Putamen (tissue), 1 donor: Measurements from ENCODE around the gene TTLL3.

Source experiments
- DNase-seq: peaks from one replicate; pipeline ENCODE4 v3.0.0-alpha.2; 2016; ENCODE audit warnings: low spot score

The TTLL3 gene

DNA sequence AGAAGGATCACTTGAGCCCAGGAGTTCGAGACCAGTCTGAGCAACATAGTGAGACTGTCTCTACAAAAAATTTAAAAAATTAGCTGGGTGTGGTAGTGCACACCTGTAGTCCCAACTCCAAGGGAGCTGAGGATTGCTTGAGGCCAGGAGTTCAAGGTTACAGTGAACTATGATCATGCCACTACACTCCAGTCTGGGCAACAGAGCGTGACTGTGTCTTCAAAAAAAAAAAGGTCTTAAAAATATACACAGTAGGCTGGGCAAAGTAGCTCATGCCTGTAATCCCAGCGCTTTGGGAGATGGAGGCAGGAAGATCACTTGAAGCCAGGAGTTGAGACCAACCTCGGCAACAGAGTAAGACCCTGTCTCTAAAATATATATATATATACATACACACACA, 29.2 kb upstream of the TTLL3 start:
- DNase-seq: no peak

DNA sequence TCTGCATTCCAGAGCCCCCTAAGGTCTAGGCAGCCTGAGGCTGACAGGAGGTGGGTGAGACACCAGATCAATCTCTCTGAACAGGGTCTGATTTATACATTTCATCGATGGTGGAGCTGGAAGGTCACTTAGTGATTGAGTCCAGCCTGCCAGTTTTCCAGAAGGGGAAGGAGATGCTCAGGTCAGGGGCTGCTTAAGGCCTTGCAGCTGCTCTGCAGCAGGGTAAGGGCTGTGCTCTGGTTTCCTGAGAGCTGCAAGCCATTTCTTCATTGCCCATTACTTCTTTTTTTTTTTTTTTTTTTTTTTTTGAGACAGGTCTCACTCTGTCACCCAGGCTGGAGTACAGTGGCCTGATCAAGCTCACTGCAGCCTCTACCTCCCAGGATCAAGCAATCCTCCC, 28.5 kb upstream of the TTLL3 start:
- no peak for DNase-seq

DNA sequence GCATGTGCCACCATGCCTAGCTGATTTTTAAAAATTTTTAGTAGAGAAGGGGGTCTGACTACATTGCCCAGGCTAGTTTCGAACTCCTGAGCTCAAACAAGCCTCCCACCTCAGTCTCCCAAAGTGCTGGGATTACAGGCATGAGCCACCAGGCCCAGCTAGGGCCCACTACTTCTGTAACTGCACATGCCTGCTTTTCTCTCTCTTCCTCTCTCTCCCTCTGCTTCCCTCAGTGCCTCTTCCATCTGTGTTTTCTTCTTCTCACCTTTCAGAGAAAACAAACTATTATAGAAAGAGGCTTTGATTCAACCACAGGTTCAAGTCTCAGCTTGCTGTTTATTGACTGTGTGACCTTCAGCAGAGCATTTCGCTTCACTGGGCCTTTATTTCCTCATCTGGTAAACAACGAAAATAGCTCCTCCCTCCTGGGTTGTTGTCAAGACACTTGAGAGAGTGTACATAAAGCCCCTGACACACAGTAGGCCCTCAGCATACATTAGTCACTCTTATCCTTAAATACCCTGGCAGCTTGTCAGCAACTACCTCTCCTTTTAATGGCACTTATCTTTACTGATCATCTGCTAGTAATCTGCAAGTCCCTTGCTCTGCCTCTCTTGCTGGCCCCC, 28.0 kb upstream of the TTLL3 start:
- no peak for DNase-seq

- no peak for DNase-seq
Observed at GRCh38 chr3:9782770-9783169, 27.3 kb upstream of the TTLL3 start.

DNA sequence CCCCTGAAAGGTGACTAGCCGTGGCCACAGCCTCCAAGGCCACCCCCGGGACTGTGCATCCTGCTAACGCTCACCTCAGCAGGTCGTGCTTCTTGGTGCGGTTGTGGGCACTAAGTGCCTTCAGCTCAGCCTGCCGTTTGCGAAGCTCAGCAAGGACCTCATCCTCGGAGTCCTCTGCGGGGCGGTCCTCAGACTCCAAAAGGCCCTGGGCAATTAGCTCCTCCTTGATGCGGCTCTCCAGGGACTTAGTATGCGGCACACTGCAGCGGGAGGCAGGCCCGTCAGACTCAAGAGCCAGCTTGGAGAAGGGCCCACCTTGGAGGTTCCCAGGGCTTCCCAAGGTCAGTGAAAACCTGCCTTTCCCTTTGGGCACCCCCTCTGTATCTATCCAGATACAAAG, 26.1 kb upstream of the TTLL3 start:
- DNase-seq: no peak

- no peak for DNase-seq
Observed at GRCh38 chr3:9784965-9785364, 25.1 kb upstream of the TTLL3 start.

DNA sequence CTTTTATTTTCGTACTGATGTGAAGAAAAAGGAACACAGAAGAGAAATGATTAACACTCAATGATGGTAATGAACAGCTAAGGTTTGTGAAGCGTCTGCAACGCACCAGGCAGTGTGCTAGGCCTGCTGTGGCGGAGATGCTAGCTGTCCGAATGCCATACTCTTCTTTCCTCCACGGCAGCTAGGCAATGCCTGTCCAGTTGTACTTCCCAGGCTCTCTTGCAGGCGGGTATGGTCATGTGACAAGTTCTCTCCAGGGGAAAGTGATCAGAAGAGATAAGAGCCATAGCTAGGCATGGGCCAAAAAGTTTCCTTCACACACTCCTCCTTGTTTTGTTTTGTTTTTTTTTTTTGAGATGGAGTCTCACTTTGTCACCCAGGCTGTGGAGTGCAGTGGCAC, 24.5 kb upstream of the TTLL3 start:
- DNase-seq: no peak

- DNase-seq: no peak
Observed at GRCh38 chr3:9786209-9786739, 23.8 kb upstream of the TTLL3 start.

- no peak for DNase-seq
Observed at GRCh38 chr3:9786825-9787669, 23.0 kb upstream of the TTLL3 start.

DNA sequence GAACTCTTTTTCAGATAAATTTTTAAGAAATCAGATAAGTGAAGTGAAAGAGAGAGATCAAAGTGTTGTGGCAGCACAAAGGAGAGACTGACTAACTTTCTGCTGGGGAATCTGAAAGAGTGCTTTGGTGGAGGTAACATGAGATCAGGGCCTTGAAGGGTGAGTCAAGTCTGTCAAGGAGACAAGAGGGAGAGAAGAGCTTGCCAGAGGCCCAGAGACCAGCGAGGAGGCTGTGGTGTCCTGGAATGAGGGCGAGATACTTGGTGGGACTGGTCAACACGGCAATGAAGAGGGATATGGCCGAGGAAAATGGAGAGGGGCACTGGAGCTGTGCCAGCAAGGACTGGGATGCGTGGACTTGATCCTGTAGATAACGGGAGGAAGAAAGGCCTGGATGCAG, 22.3 kb upstream of the TTLL3 start:
- no peak for DNase-seq

- DNase-seq: no peak
Observed at GRCh38 chr3:9791127-9791526, 18.9 kb upstream of the TTLL3 start.

GRCh38 chr3:9791790-9792404, 18.2 kb upstream of the TTLL3 start:
- no peak for DNase-seq

GRCh38 chr3:9792405-9793160, 17.5 kb upstream of the TTLL3 start, which contains the start of the genes ARPC4 and TADA3:
Gene ARPC4 (plus strand): TSS chr3:9793082. CDS start chr3:9793122, 40 bp downstream.
Gene TADA3 (minus strand): TSS chr3:9792473. CDS start chr3:9791466, 1,007 bp downstream.
- peak; percentile 94 for DNase-seq

GRCh38 chr3:9793161-9793781, 16.8 kb upstream of the TTLL3 start:
- no peak for DNase-seq

DNA sequence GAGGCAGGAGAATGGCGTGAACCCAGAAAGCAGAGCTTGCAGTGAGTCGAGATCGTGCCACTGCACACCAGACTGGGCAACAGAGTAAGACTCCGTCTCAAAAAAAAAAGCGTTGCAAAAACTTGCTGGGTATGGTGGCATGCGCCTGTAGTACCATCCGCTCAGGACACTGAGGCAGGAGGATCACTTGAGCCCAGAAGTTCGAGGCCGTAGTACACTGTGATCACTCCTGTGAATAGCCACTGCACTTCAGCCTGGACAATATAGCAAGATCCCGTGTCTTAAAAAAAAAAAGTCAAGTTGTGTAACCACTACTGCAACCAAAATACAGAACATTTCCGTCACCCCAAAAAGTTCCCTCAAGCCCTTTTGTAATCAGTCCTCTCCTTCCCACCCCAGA, 15.7 kb upstream of the TTLL3 start:
- DNase-seq: no peak

- DNase-seq: no peak
Observed at GRCh38 chr3:9795207-9795606, 14.9 kb upstream of the TTLL3 start.

GRCh38 chr3:9797196-9797945, 12.7 kb upstream of the TTLL3 start:
- DNase-seq: no peak

GRCh38 chr3:9800529-9800928, 9.5 kb upstream of the TTLL3 start:
- no peak for DNase-seq

GRCh38 chr3:9803494-9803893, 6.6 kb upstream of the TTLL3 start:
- no peak for DNase-seq

GRCh38 chr3:9804996-9805395, 5.1 kb upstream of the TTLL3 start:
- no peak for DNase-seq

GRCh38 chr3:9806137-9806536, 3.9 kb upstream of the TTLL3 start:
- DNase-seq: no peak
